AG09309 (cell line): ENCODE data around the gene PRPF31.

Experiments
- DNase-seq: peaks from one replicate; pipeline ENCODE4 v3.0.0-alpha.2; 2010; ENCODE audit warnings: low read depth
- H3K4me3 ChIP-seq: 2 replicates; pipeline ENCODE4 v1.5.1; 2011; ENCODE audit warnings: mild to moderate bottlenecking, low read depth, low read length, moderate library complexity; ENCODE audit not compliant: control insufficient read depth
- TF ChIP-seq, protein P1 (sequence below): IDR thresholded peaks from 2 replicates; pipeline ENCODE4 v1.5.1; 2011; ENCODE audit warnings: mild to moderate bottlenecking, low read depth, low read length, inconsistent platforms; ENCODE audit not compliant: insufficient read depth, control insufficient read depth; ENCODE audit errors: missing control alignments

Gene PRPF31

DNA sequence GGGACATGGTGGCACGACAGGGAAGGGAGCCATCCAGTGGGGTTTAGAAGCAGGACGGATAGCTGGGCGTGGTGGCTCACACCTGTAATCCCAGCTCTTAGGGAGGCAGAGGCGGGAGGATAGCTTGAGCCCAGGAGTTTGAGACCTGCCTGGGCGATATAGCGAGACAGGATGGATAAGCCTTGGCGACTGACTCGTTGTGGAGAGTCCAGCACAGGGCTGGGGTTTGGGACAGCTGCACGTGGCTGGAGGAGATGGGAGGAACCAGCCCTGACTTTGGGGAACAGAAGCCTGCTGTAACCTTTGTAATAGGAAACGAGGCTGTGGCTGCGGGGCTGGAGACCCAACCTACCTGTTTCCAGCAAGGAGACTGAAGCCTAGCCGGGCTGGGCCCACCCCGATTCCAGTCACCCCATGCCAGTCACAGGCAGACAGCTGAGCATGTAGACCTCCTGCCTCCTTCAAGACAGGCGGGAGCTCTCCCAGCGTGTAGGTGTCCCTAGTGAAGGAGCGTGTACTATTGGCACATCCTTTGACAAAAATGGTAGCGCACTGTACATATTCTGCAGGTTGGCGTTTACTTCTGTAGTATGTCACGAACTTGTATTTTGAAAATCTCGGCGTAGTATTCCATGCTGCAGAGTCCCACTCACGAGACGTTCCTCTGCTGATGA lies 35.9 kb downstream of the PRPF31 start:
- DNase-seq: no peak
- TF ChIP-seq, protein P1, sequence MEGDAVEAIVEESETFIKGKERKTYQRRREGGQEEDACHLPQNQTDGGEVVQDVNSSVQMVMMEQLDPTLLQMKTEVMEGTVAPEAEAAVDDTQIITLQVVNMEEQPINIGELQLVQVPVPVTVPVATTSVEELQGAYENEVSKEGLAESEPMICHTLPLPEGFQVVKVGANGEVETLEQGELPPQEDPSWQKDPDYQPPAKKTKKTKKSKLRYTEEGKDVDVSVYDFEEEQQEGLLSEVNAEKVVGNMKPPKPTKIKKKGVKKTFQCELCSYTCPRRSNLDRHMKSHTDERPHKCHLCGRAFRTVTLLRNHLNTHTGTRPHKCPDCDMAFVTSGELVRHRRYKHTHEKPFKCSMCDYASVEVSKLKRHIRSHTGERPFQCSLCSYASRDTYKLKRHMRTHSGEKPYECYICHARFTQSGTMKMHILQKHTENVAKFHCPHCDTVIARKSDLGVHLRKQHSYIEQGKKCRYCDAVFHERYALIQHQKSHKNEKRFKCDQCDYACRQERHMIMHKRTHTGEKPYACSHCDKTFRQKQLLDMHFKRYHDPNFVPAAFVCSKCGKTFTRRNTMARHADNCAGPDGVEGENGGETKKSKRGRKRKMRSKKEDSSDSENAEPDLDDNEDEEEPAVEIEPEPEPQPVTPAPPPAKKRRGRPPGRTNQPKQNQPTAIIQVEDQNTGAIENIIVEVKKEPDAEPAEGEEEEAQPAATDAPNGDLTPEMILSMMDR: no peak
- no peak overlapping the region for H3K4me3 ChIP-seq

DNA sequence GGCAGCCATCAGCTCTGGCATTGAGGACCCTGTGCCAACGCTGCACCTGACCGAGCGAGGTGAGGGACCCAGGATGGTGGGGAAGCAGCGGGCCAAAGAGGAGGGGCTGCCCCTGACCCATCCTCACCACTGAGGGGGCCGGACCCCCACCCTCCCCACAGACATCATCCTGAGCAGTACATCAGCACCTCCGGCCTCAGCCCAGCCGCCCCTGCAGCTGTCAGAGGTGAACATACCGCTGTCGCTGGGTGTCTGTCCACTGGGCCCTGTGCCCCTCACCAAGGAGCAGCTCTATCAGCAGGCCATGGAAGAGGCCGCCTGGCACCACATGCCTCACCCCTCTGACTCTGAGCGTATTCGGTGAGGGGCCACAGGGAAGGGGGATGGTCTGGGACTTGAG lies 36.7 kb downstream of the PRPF31 start:
- TF ChIP-seq, protein P1: no peak
- H3K4me3 ChIP-seq: no peak overlapping the region
- DNase-seq: no peak

DNA sequence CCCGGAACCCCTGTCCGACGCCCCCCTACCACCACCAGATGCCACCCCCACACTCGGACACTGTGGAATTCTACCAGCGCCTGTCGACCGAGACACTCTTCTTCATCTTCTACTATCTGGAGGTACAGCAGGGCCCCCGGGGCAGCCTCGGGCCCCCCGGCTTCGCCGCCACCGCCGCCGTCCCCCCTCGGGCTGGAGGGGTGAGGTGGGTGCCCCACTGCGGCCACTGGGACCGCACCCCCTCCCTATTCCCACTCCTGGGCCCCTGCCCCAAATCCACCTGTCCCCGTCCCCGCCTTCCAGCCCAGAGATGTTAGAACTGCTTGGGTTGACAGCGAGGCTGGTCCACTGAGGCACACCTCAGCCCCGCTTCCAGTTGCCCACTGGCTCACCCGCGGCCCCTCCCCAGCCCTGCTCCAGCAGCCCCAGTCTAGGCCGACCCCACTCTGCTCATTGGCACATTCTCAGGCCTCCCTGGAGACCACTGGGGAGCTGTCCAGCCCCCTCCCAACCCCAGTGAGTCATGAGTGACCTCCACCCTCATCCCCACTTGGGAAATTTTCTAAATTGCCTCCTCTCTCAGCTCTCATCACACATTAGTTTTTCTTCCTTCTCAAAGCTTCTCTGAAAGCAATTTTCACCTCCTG lies 37.4 kb downstream of the PRPF31 start:
- no peak for DNase-seq
- TF ChIP-seq, protein P1: no peak
- no peak overlapping the region for H3K4me3 ChIP-seq

GRCh38 chr19:54153731-54154326 lies 38.3 kb downstream of the PRPF31 start:
- H3K4me3 ChIP-seq: no peak overlapping the region
- TF ChIP-seq, protein P1: no peak
- DNase-seq: no peak

GRCh38 chr19:54154603-54155345 lies 39.2 kb downstream of the PRPF31 start:
- no peak overlapping the region for H3K4me3 ChIP-seq
- DNase-seq: no peak
- TF ChIP-seq, protein P1: no peak

DNA sequence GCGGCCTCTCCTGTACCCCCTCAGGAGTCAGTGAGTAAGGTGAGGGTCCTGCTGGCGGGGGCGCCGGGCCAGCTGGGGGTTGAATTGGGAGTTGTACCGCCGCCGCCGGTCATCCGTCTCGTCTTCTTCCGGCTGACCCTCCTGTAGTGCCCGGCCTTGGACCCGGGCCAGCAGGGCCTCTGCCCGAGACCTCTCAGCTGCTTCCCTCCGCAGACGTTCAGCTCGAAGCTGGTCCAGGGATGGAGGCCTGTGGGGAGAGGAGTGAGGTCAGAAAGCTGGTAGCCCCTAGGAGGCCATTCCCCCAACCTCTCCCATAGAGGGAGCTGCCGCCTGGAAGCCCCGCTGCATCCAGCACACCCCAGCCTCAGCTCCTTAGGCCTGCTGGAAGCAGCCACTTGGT lies 40.1 kb downstream of the PRPF31 start:
- TF ChIP-seq, protein P1: no peak
- DNase-seq: no peak
- H3K4me3 ChIP-seq: no peak overlapping the region
